GM21447 (cell line): ENCODE data around the gene C1orf185.
"Not testable (repeated sequence)": the region's sequence is repeated elsewhere in the genome, so short reads cannot be mapped to it uniquely, and the experiment has no call there.

Source experiments
- ATAC-seq: cut with Tn5 transposase; IDR thresholded peaks from one replicate; pipeline ENCODE4 v1.9.1; 2021; ENCODE audit not compliant: unreplicated experiment

C1orf185 gene

GRCh38 chr1:51133045-51133444 is 31.0 kb downstream of the C1orf185 start:
- ATAC-seq = no peak

DNA sequence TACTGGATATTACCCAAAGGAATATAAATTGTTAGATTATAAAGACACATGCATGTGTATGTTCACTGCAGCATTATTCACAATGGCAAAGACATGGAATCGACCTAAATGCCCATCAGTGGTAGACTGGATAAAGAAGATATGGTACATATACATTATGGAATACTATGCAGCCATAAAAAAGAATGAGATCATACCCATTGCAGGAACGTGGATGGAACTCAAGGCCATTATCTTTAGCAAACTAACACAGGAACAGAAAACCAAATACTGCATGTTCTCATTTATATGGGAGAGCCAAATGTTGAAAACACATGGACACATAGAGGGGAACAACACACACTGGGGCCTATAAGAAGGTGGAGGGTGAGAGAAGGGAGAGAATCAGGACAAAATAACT is 35.7 kb downstream of the C1orf185 start:
- not testable (repeated sequence) for ATAC-seq

GRCh38 chr1:51139474-51139873 is 37.4 kb downstream of the C1orf185 start:
- ATAC-seq = no peak

DNA sequence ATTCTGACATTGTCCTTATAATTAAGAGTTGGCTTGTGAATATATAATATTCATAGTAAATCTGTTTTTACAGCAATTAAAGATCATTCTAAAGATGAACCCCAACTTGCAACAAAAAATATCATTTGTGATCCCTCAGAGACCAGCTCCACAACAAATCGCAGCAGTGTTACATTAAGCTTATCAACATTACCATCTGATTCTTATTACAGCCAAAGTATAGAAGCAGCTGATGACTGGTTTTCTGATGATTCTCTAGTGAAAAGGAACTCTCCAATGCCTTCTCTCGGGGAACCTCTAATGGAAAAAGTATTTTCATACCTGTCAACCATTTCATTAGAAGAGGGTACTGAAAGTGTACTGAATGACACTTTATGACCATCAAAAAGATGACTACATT is 45.4 kb downstream of the C1orf185 start:
- no peak for ATAC-seq

DNA sequence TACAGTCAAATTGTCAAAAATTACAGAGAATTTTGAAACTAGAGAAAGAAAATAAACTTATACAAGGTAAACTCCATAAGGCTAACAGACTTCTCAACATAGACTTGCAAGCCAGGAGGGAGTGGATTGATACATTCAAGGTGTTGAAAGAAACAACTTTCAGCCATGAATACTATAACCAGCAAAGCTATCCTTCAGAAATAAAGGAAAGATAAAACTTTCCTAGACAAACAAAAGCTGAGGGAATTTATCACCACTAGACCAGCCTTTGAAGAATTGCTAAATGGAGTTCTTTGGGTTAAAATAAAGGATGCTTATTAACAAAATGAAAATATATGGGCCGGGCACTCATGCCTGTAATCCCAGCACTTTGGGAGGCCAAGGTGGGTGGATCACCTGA is 52.7 kb downstream of the C1orf185 start:
- no peak for ATAC-seq

DNA sequence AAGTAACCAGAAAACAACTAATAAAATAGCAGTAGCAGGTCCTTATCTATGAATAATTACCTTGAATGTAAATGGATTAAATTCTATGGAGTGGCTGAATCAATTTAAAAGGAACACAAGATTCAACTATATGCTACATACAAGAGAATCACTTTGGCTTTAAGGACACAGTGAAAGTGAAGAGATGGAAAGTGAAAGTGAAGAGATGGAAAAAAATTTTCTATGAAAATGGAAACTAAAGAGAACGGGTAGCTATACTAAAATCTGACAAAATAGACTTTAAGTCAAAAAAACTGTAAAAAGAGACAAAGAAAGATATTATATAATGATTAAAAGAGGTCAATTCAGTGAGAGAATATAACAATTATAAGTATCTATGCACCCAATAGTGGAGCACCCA is 54.7 kb downstream of the C1orf185 start:
- no peak for ATAC-seq

DNA sequence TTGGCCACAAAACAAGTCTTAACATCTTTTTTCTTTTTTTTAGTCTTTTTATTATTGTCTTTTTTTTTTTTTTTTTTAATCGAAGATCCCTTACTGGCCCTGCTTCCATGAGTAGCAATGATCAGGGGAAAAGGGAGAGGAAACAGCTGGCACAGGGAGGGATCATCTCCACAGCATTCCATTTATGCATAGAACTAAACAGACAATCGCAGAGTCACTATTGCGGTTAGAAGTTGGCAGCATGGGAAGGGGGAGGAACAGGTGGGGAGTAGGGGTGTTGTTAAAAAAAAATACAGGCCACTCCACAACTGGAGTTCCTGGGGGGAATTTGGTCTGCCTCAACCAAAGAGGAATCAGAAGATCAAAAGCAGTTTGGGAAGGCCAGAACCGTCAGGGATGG is 55.4 kb downstream of the C1orf185 start:
- no peak for ATAC-seq

- no peak for ATAC-seq
Observed at GRCh38 chr1:51158263-51158662, 56.2 kb downstream of the C1orf185 start.

DNA sequence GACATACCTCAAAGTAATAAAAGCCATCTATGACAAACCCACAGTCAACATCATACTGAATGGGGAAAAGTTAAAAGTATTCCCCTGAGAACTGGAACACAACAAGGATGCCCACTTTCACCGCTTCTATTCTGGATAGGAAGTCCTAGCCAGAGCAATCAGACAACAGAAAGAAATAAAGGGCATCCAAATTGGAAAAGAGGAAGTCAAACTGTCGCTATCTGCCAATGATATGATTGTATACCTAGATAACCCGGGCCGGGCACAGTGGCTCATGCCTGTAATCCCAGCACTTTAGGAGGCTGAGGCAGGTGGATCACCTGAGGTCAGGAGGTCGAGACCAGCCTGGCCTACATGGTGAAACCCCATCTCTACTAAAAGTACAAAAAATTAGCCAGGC is 60.5 kb downstream of the C1orf185 start:
- ATAC-seq = not testable (repeated sequence)

DNA sequence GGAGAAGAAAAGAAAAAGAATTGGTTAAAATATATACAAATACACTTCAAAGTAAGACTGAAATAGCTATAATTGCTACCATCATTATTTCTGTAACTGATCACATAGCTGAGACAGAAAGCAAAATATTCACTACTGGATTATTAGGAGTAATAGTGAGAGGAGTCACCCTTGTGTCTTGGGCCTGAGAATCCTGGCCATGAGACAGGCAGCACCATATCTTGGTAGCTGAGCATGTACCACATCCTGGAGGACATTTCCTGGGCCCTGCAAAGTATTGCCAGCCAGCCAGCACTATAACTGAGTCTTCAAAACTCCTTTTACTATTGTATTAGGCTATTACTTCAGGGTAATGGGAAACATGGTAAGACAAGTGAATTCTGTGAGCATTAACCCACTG is 63.5 kb downstream of the C1orf185 start:
- no peak for ATAC-seq

GRCh38 chr1:51168266-51168845 is 66.3 kb downstream of the C1orf185 start:
- no peak for ATAC-seq

DNA sequence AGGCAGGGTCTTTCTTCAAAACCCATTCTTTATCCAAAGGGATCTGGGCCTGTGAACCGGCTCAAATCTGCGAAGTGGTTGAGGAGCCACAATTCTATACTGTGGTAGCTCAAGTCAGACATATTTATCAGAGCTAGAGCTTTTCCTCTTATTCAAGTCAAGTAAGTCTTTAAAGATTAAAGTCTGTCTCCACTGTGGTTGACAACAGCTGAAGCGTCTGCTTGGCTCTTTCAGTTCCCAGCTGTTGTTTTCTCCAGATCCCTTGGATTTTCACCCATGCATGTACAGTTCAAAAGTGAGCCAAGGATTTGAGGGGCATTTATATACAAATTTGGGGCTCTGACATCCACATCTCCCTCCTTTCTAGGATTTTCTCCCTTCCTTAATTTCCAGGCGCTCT is 66.9 kb downstream of the C1orf185 start:
- ATAC-seq = no peak

GRCh38 chr1:51170342-51170741 is 68.3 kb downstream of the C1orf185 start:
- ATAC-seq = no peak

DNA sequence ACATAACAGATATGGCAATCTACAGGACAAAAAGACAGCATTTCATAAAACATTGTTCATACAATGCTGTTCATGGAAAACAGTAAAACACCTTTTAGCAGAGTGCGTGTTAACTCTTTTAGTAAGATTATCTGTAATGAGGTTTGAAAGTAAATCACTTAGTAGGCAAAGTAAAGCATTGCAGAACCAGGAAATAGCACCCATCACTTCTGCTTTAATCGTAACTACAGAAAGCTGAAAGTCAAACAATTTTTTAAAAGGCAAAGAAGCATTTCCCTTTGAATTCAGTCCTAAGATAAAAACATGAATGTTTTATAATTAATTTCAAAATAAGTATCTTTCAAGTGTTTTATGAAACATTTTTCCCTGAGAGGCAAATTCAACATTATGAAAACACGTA is 70.8 kb downstream of the C1orf185 start:
- ATAC-seq = no peak

- no peak for ATAC-seq
Observed at GRCh38 chr1:51175278-51175677, 73.2 kb downstream of the C1orf185 start.

DNA sequence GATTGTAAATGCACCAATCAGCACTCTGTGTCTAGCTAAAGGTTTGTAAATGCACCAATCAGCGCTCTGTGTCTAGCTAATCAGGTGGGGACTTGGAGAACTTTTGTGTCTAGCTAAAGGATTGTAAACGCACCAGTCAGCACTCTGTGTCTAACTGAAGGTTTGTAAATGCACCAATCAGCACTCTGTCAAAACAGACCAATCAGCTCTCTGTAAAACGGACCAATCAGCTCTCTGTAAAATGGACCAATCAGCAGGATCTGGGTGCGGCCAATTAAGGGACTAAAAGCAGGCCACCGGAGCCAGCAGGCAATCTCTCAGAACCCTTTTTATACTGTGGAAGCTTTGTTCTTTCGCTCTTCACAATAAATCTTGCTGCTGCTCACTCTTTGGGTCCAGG is 76.0 kb downstream of the C1orf185 start:
- ATAC-seq = not testable (repeated sequence)

- no peak for ATAC-seq
Observed at GRCh38 chr1:51188230-51188629, 86.2 kb downstream of the C1orf185 start.

GRCh38 chr1:51189421-51190073 is 87.5 kb downstream of the C1orf185 start:
- no peak for ATAC-seq

DNA sequence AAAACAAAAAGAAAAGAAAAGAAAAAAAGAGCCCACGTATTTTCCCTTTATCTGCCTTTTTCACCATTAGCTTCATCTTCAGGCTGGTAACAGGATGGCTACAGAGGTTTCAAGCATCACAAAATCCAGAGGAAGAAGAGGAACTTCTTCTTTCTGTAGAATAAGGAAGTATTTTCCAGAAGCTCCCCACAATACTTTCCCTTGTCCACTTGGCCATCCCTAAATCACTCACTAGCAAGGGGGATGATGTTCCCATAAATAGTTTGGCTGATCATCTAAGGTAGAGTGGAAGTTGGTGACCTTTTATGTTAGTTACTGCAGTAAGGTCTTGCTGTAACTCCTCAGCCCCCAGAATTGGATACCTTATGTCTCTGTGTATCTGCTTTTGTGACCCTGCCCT is 88.9 kb downstream of the C1orf185 start:
- no peak for ATAC-seq

GRCh38 chr1:51192213-51192843 is 90.3 kb downstream of the C1orf185 start:
- ATAC-seq = no peak

DNA sequence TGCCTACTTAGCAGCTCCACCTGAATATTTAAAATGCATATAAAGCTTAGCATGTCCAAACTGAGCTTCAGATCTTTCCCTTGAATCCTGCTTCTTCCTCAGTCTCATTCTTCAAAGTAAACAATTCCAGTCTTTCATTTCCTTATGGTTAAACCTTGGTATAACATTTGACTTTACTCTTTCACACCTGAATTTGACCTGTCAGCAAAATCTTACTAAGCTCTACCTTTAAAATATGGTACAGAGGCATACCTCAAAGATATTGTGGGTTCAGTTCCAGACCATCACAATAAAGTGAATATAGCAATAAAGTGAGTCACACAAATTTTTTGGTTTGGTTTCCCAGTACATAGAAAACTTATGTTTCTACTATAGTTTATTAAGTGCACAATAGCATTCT is 91.5 kb downstream of the C1orf185 start:
- no peak for ATAC-seq
